ENCODE results near the gene SENP7.

DNA sequence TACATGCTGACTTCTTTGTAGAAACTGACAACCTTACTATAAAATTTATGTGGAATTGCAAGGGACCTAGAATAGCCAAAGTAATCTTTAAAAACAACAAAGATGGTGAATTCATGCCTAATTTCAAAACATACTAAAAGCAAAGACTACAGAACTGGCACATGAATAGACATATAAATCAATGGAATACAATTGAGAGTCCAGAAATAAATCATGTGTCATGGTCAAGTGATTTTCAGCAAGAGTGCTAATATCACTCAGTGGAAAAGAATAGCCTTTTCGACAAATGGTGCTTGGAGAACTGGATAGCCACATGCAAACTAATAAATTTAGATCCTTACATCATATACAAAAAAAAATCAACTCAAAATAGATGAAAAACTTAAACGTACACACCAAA is 201.3 kb downstream of the SENP7 start:
- TF ChIP-seq EZH2phosphoT487 (IDR thresholded peaks at IDR 0.05; ENCODE audit: borderline replicate concordance) (no peak), EZH2 (IDR thresholded peaks at IDR 0.05) (no peak), SRF (IDR thresholded peaks at IDR 0.05; ENCODE audit: low read depth) (no peak), POLR2AphosphoS5 (IDR thresholded peaks at IDR 0.05; ENCODE audit: low read depth, low read length) (no peak), YY1 (IDR thresholded peaks at IDR 0.05; ENCODE audit: extremely low read depth, insufficient replicate concordance, low read depth, low read length) (no peak), POLR2A (IDR thresholded peaks at IDR 0.05; ENCODE audit: borderline replicate concordance, extremely low read depth, insufficient read depth, insufficient read length) (no peak), SP1 (IDR thresholded peaks at IDR 0.05; ENCODE audit: low read depth) (no peak), TCF7L2 (IDR thresholded peaks at IDR 0.05; ENCODE audit: borderline replicate concordance, extremely low read depth, insufficient read depth, insufficient read length) (no peak), ZFX (IDR thresholded peaks at IDR 0.05) (no peak), JUND (IDR thresholded peaks at IDR 0.05) (no peak)
- TF ChIP-seq, protein P1, sequence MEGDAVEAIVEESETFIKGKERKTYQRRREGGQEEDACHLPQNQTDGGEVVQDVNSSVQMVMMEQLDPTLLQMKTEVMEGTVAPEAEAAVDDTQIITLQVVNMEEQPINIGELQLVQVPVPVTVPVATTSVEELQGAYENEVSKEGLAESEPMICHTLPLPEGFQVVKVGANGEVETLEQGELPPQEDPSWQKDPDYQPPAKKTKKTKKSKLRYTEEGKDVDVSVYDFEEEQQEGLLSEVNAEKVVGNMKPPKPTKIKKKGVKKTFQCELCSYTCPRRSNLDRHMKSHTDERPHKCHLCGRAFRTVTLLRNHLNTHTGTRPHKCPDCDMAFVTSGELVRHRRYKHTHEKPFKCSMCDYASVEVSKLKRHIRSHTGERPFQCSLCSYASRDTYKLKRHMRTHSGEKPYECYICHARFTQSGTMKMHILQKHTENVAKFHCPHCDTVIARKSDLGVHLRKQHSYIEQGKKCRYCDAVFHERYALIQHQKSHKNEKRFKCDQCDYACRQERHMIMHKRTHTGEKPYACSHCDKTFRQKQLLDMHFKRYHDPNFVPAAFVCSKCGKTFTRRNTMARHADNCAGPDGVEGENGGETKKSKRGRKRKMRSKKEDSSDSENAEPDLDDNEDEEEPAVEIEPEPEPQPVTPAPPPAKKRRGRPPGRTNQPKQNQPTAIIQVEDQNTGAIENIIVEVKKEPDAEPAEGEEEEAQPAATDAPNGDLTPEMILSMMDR (IDR thresholded peaks at IDR 0.05 in 2 of 3, conservative IDR thresholded peaks at IDR 0.05 in 1 of 3; ENCODE audit: borderline replicate concordance in 1 of 3, insufficient read depth in 1 of 3, low read depth in 2 of 3, low read length in 2 of 3) = no peak
- TF ChIP-seq, protein P2, sequence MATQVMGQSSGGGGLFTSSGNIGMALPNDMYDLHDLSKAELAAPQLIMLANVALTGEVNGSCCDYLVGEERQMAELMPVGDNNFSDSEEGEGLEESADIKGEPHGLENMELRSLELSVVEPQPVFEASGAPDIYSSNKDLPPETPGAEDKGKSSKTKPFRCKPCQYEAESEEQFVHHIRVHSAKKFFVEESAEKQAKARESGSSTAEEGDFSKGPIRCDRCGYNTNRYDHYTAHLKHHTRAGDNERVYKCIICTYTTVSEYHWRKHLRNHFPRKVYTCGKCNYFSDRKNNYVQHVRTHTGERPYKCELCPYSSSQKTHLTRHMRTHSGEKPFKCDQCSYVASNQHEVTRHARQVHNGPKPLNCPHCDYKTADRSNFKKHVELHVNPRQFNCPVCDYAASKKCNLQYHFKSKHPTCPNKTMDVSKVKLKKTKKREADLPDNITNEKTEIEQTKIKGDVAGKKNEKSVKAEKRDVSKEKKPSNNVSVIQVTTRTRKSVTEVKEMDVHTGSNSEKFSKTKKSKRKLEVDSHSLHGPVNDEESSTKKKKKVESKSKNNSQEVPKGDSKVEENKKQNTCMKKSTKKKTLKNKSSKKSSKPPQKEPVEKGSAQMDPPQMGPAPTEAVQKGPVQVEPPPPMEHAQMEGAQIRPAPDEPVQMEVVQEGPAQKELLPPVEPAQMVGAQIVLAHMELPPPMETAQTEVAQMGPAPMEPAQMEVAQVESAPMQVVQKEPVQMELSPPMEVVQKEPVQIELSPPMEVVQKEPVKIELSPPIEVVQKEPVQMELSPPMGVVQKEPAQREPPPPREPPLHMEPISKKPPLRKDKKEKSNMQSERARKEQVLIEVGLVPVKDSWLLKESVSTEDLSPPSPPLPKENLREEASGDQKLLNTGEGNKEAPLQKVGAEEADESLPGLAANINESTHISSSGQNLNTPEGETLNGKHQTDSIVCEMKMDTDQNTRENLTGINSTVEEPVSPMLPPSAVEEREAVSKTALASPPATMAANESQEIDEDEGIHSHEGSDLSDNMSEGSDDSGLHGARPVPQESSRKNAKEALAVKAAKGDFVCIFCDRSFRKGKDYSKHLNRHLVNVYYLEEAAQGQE (IDR thresholded peaks at IDR 0.05; ENCODE audit: low read depth) = no peak
